ENCODE results near the gene RXFP1.
A peak's percentile ranks its signal among the peaks of the same experiment; 100 is the strongest.

The RXFP1 gene

DNA sequence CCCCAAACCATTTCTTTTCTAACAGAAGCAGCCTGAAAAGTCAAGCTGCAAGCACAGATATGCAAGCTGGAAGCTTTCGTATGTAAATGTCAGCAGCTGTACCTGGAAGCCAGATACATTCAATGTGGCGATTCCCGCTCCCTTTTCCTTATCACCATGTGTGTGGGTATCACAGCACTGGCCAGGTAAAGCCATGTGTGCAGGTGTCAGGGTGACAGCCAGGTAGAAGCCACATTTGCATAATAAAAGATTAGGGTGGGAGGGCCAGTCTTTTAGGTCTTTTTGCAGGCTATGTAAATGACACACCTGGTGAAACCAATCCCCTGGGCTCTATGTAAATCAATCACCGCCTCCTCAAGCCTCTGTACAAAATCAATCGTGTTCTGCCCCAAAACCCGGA lies 50.1 kb downstream of the RXFP1 start:
- Histone ChIP-seq H3K4me3 (replicated peaks; ENCODE audit: insufficient read depth, low read length) (no peak overlapping the region), H3K27me3 (ENCODE audit: insufficient read depth, poor library complexity, severe bottlenecking) (no peaks in the 10 kb centered on the region), H3K27ac (replicated peaks) (no peak overlapping the region)
- no peak for DNase-seq (ENCODE audit: low read depth in 1 of 2, low spot score in 1 of 2)
- TF ChIP-seq POLR2AphosphoS5 (IDR thresholded peaks at IDR 0.05; ENCODE audit: low read depth) (no peak), REST (IDR thresholded peaks at IDR 0.05; ENCODE audit: insufficient replicate concordance, low read depth) (no peak), GABPA (IDR thresholded peaks at IDR 0.05; ENCODE audit: low read depth) (no peak), SPI1 (IDR thresholded peaks at IDR 0.05; ENCODE audit: borderline replicate concordance, low read depth) (no peak)
- TF ChIP-seq, protein P1, sequence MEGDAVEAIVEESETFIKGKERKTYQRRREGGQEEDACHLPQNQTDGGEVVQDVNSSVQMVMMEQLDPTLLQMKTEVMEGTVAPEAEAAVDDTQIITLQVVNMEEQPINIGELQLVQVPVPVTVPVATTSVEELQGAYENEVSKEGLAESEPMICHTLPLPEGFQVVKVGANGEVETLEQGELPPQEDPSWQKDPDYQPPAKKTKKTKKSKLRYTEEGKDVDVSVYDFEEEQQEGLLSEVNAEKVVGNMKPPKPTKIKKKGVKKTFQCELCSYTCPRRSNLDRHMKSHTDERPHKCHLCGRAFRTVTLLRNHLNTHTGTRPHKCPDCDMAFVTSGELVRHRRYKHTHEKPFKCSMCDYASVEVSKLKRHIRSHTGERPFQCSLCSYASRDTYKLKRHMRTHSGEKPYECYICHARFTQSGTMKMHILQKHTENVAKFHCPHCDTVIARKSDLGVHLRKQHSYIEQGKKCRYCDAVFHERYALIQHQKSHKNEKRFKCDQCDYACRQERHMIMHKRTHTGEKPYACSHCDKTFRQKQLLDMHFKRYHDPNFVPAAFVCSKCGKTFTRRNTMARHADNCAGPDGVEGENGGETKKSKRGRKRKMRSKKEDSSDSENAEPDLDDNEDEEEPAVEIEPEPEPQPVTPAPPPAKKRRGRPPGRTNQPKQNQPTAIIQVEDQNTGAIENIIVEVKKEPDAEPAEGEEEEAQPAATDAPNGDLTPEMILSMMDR (IDR thresholded peaks at IDR 0.05; ENCODE audit: insufficient read depth, low read length) = no peak

GRCh38 chr4:158572608-158573007 lies 50.9 kb downstream of the RXFP1 start:
- TF ChIP-seq, protein P1 (IDR thresholded peaks at IDR 0.05; ENCODE audit: insufficient read depth, low read length) = no peak
- TF ChIP-seq SPI1 (IDR thresholded peaks at IDR 0.05; ENCODE audit: borderline replicate concordance, low read depth) (no peak), POLR2AphosphoS5 (IDR thresholded peaks at IDR 0.05; ENCODE audit: low read depth) (no peak)
- H3K27ac ChIP-seq (replicated peaks) = no peak overlapping the region
- no peaks in the 10 kb centered on the region for H3K27me3 ChIP-seq (ENCODE audit: insufficient read depth, poor library complexity, severe bottlenecking)
- H3K4me3 ChIP-seq (replicated peaks; ENCODE audit: insufficient read depth, low read length) = no peak overlapping the region
- DNase-seq (ENCODE audit: low read depth in 1 of 2, low spot score in 1 of 2) = no peak

DNA sequence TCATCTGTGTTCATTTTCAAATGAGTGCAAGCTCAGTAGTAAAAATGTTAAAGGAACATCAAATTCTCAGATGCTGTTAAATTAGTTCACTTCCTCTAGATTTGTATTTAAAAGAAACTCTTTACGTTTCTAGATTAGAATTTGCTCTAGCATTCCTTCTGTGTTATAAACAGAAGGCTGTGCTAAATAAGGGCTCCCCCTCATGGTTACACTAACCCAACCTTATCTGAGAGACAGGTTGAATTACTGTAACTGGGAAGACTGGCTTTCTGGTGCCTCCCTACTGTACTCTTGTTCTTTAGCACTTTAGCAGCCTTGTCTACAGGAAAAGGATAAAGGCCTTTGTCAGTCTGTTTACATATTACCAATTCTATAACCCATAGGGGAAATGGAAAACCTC lies 56.8 kb downstream of the RXFP1 start:
- no peak for DNase-seq (ENCODE audit: low read depth in 1 of 2, low spot score in 1 of 2)
- H3K27ac ChIP-seq (replicated peaks) = no peak overlapping the region
- H3K4me3 ChIP-seq (replicated peaks; ENCODE audit: insufficient read depth, low read length) = no peak overlapping the region
- no peaks in the 10 kb centered on the region for H3K27me3 ChIP-seq (ENCODE audit: insufficient read depth, poor library complexity, severe bottlenecking)
- TF ChIP-seq, protein P1 (IDR thresholded peaks at IDR 0.05; ENCODE audit: insufficient read depth, low read length) = peak; percentile 1
- no peak for TF ChIP-seq GABPA (IDR thresholded peaks at IDR 0.05; ENCODE audit: low read depth)
- no peak for TF ChIP-seq SPI1 (IDR thresholded peaks at IDR 0.05; ENCODE audit: borderline replicate concordance, low read depth)

GRCh38 chr4:158580064-158580463 lies 58.4 kb downstream of the RXFP1 start:
- H3K27me3 ChIP-seq (ENCODE audit: insufficient read depth, poor library complexity, severe bottlenecking) = no peaks in the 10 kb centered on the region
- no peak overlapping the region for H3K4me3 ChIP-seq (replicated peaks; ENCODE audit: insufficient read depth, low read length)
- no peak overlapping the region for H3K27ac ChIP-seq (replicated peaks)
- DNase-seq (ENCODE audit: low read depth in 1 of 2, low spot score in 1 of 2) = no peak
- TF ChIP-seq REST (IDR thresholded peaks at IDR 0.05; ENCODE audit: insufficient replicate concordance, low read depth) = no peak
- no peak for TF ChIP-seq SPI1 (IDR thresholded peaks at IDR 0.05; ENCODE audit: borderline replicate concordance, low read depth)
- no peak for TF ChIP-seq POLR2AphosphoS5 (IDR thresholded peaks at IDR 0.05; ENCODE audit: low read depth)
- TF ChIP-seq, protein P1 (IDR thresholded peaks at IDR 0.05; ENCODE audit: insufficient read depth, low read length) = no peak
- TF ChIP-seq GABPA (IDR thresholded peaks at IDR 0.05; ENCODE audit: low read depth) = no peak

Data from HL-60 (cell line).